HG03432 (cell line): ENCODE measurements around the gene RPH3AL.

Source experiments
- ATAC-seq: cut with Tn5 transposase; IDR thresholded peaks from one replicate; pipeline ENCODE4 v1.9.1; 2021; ENCODE audit warnings: mild to moderate bottlenecking, moderate library complexity; ENCODE audit not compliant: unreplicated experiment

RPH3AL gene

GRCh38 chr17:163514-164098, 189.0 kb downstream of the RPH3AL start:
- ATAC-seq, result no peak

- ATAC-seq, result no peak
Observed at GRCh38 chr17:162689-163088, 189.9 kb downstream of the RPH3AL start.
